ACHN (cell line): ENCODE results near the gene SNAP47.

Source experiments
- DNase-seq: peaks from one replicate; pipeline ENCODE4 v3.0.0-alpha.2; 2015
- in situ Hi-C: cut with HindIII; loops from 2 replicates; pipeline ENCODE4 v1.10.0; 2017; ENCODE audit warnings: low sequenced_read_pairs, low pct_ligation_motif_present, low pct_unique_long_range_greater_than_20kb

SNAP47 gene

DNA sequence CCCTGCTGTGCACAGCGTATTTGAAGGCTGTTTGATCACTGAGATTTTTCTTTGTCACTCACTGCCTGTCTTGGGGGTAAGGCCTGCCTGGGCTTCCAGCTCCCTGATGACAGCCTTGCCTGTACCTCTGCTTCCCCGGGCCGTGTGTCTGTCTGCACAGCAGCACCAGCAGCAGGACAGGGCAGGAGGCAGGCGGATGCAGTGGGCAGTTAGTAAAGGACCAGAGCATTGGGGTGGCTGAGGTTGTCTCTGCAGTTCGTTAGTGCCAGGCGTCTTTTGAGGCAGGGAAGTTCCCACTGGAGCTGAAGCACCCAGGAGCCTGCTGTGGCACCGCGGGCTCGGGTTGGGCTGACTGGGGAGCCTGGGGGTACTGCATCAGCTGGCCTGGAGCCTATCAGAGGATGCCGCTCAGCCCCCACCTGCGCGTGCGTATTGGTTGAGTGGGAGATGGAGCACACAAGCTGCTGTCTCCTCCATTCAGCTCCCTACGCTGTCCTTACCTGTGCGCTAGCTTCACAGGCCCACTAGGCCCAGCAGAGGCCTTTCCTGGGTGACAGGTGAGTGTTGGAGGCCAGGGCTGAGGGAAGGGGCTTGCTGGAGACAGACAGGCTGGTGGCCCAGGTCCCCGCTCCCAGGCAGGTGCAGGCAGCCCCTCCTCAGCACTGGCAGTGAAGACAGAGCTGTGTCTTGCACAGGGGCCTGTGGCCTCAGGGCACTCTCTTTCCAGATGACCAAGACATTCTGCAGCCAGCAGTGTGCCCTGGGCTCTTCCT is 28.2 kb downstream of the SNAP47 start:
- in situ Hi-C loops: loop anchor here (25.0 kb wide), 1 partner anchor 174 kb away; the partner anchor contains the start of gene WNT9A
- DNase-seq: no peak

DNA sequence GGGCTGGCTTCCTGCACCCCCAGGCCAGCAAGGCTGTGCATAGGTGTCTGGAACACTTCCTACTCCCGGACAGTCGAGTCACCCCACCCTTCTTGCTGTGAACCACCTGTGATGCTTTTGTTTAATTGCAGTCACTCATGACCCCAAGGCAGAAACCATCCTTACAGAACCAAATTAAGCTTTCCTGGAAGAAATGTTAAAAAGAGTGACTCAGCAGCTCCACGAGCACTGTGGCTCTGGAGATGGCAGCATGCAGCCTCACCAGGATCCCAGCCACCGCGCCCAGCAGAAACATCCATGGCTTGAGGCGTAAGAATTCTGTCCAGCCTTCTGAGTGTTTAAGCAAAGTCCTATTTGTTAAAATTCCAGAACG is 28.8 kb downstream of the SNAP47 start:
- in situ Hi-C loops: loop anchor here (25.0 kb wide), 1 partner anchor 173 kb away; the partner anchor contains the start of gene WNT9A
- no peak for DNase-seq

DNA sequence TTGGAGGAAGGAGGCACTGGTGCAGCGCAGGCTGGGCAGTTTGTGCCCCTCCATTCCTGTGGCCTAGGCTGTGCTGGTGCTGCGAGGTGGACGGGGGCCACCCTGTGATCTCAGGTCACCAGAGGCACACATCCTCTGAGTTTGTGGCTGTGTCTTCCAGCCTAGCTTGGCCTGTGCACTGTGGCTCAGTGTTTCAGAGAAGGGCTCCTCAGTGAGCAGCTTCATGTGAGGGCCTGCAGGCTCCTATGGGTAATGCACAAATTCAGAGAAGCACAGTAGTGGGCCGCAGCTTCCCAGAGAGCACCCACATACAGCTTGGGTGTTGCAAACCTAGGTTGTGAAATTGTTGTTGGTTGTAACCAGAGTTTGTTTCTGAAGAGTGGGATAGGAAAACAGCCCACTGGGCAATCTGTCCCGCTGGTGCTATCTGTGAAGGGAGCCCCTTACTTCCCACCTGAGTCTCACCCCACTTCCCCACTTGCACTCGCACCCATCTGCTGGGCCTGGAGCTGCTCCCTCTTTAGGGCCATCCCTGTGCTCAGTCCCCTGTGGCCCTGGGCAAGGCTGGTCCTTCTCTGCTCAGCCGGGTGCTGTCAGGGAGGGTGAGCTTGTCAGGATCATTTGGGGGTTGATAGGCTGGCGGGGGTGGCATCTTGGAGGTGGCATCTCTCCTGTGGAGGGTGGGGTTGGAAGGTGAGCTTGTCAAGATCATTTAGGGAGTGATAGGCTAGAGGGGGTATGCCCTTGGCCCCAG is 30.2 kb downstream of the SNAP47 start:
- DNase-seq: no peak
- in situ Hi-C loops: loop anchor here (25.0 kb wide), 1 partner anchor 172 kb away; the partner anchor contains the start of gene WNT9A

DNA sequence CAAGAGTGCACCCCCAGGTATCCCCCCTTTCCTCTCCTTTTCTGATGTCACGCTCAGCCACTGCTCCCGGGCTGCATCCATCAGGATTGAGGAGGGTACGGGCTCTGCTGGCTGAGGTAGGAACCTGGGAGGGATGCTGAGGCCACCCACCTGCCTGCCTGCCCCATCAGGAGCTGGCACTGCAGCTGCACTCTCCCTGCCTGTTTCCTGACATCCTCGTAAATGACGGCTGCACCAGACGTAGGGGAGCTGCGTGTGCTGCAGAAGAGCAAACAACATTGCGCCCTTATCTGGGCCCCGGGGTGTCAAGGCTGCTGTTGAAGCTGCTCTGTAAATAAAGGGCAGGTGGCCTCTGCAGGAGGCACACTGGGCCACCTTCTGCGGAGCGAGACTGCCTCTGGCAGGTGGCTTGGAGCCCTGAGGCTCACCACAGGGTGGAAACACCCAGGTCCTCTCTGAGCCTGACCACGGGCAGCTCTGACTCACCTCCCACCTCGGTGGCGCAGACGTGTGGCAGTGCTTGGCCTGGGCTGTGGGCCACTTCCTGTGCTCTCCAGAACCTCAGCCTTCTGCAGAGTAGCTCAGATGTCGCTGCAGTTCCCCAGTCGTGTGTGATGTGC is 30.9 kb downstream of the SNAP47 start:
- DNase-seq: peak; percentile 59
- in situ Hi-C loops: loop anchor here (25.0 kb wide), 1 partner anchor 171 kb away; the partner anchor contains the start of gene WNT9A

DNA sequence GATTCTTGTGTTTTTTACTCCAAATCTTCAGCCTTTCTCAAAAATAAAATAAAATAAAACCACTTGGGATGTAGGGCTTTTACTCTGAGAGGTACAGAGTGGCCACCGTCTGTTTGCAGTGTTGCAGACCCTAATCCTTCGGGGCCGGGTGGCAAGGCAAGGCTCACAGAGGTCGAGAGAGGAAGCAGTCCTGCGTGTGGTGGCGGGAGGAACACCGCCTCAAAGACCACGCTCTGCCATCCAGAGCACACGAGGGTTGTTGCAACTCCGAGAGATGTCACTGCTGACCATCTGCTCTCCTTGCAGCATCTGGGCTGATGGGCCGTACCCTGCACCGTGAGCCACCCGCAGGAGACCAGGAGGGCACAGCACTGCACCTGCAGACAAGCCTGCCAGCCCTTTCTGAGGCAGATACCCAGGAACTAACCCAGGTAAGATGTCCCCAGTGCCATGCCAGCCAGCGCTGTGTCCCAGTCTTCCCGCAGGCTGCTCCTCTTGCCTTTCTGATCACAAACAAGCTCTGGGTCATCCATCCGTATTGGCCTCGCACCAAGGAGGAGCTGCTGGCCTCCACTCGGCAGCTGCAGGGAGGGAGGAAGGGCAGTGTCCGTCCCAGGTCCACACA is 31.5 kb downstream of the SNAP47 start:
- in situ Hi-C loops: loop anchor here (25.0 kb wide), 1 partner anchor 171 kb away; the partner anchor contains the start of gene WNT9A
- no peak for DNase-seq

DNA sequence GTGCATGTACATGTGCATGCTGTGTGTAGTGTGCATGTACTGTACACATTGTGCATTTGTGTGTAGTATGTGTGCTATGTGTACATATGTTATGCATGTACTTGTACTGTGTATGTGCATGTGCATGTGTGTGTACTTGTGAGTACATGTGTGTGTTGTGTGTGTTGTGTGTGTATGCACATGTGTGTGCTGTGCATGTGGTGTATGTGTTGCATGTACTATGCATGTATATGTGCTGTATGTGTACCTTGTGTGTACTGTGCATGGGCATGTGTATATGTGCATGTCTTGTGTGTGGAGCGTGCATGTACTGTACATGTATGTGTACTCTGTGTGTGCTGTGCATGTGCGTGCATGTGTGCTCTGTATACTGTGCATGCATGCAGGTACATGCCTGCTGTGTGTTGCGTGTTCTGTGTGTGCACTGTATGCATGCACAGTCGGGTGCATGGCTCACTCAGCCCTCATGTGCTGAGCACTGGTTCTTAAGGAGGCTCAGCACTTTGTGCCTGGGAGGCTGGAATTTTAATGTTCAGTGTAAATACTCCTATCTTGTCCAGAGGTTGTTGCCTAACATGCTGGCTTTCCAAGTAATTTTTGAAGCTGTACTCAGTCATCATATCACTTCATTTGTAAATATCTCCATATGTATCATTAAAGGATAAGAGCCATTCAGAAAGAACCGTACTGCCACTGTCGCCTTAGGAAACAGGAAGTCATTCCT is 32.3 kb downstream of the SNAP47 start:
- DNase-seq: no peak
- in situ Hi-C loops: loop anchor here (25.0 kb wide), 1 partner anchor 170 kb away; the partner anchor contains the start of gene WNT9A

DNA sequence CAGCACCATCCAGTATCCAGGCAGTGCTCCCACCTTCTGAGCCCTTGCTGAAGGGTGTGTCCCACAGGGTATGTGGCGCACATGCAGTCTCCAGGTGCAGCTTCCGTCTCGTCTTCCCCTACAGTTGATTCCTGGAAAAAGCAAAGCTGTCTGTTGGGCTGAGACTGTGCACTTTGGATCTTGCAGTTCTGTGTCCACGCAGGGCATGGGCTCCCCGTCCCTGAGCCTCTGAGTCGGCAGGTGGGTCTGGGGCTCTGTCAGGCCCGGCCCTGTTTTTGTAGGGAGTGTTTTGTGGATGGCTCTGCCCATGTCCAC is 32.8 kb downstream of the SNAP47 start:
- in situ Hi-C loops: loop anchor here (25.0 kb wide), 1 partner anchor 169 kb away; the partner anchor contains the start of gene WNT9A

DNA sequence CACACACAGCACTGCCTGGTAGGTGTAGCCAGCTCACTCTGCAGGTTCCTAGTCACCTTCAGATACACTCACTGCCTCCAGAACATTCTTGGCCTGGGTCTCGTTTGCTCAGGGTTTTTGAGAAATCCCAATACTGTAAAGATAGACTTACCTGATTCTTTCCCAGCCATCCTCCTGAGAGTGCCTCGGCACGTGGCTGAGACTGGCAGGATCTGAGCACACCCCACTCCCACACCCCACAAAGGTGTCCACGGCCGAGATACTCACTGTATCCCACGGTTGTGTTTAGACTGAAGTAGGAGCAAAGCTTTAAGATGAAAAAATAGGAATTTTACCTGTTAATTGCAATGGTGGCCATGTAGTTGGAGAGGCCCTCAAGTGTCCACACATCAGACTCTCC is 33.4 kb downstream of the SNAP47 start:
- in situ Hi-C loops: loop anchor here (25.0 kb wide), 1 partner anchor 169 kb away; the partner anchor contains the start of gene WNT9A
- DNase-seq: no peak

More for the DNA sequence above, 32.8 kb downstream of the SNAP47 start:
- no peak for DNase-seq

DNA sequence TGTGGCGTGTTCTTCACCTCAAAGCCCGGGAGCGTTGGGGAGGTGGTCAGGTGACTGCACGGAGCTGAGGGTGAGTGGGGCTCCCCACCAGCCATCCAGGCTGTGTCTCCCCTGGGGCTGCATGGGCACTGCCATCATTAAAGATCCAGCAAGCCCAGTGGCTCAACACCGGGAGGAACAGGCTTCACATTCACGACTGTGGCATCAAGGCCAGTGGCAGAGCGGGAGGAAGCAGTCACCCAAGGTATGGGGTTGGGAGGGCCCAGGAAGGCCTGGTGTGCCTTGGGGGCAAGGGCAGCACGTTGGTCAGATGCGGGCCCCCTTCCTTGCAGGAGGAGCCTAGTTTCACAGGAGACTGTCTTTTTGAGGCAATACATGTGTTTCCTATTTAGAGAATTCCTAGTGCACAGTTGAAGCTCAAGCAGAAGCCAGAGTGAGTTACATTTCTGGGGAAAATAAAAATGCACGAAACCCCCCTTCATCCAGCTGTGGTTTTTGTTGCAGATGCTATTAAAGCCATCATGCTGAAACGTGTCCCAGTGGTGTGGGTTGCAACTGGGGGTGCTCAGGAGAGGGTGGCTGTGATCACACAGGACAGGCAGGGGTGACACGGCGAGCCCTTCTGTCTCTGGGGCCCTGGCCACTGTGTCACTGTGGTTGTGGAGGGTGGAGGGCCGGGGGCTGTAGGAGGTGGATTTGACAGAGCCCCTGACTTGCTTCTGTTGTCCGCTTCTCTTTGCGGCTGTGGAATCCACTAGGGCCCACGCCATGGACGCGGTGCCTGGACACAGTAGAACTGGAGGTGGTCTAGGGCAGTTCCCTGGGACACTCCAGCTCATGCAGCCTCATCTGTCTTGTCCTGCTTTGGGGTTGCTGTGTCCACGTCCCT is 34.1 kb downstream of the SNAP47 start:
- in situ Hi-C loops: loop anchor here (25.0 kb wide), 1 partner anchor 168 kb away; the partner anchor contains the start of gene WNT9A
- DNase-seq: no peak

DNA sequence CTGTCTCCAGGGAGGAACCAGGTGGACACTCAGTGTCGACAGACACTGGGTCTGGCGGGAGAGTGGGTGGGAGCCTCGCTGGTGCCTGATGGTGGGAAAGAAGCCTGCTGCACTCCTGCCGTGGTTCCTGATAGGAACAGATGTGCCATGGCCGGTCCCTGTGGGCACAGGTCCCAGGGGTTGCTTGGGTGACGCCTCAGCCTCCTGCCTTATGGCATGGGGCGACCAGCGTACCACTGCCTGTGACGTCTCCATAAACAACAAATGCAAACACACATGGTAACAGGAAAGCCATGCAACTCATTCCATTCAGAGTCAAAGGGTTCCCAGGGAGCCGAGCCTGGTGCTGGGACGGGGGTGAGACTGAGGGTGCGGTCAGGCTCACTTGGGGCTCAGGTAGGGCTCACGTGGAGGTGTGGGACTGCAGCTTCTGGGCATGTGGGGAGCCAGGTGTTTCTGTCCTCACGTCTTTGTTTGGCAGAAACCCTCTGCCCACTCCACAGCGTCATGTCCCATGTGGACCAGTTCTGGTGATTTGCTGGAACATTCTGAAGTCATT is 34.8 kb downstream of the SNAP47 start:
- in situ Hi-C loops: loop anchor here (25.0 kb wide), 1 partner anchor 167 kb away; the partner anchor contains the start of gene WNT9A
- no peak for DNase-seq

DNA sequence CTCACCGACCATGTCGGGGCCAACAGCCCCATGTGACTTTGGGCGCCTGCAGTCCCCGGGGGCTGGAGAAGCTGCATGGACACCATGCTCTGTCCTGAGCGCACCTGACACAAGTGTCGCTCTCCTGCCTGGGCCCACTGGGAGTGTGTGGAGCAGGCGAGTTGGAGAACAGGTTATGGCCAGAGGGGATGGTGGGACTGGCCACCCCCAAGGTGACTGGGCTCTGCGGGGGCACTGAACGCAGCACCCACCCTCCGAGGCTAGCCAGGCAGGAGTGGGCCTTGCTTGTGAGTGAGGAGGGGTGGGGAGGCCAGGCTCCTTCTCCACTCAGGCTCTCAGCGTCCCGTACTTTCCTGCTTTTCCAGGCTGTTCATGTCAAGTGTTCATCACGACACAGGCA is 35.6 kb downstream of the SNAP47 start:
- in situ Hi-C loops: loop anchor here (25.0 kb wide), 1 partner anchor 166 kb away; the partner anchor contains the start of gene WNT9A
- DNase-seq: no peak

DNA sequence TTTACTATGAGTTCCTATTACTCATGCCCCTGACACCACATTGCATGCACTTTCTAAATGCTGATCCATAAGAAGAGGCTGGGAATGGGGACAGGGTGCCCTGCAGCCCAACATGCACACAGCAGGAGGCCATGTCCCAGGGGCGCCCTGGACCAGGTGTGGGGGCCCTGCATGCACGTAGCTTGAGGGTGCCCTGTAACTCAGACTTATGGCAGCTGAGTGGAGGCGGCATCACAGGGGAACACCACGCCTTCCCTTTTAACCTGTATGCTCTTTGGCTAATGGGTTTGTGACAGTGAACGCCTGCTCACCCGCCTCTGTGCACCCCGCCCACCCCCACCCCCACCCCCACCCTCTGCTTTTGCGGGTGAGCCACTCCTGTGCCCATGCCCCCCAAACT is 36.1 kb downstream of the SNAP47 start:
- in situ Hi-C loops: loop anchor here (25.0 kb wide), 1 partner anchor 166 kb away; the partner anchor contains the start of gene WNT9A
- no peak for DNase-seq

DNA sequence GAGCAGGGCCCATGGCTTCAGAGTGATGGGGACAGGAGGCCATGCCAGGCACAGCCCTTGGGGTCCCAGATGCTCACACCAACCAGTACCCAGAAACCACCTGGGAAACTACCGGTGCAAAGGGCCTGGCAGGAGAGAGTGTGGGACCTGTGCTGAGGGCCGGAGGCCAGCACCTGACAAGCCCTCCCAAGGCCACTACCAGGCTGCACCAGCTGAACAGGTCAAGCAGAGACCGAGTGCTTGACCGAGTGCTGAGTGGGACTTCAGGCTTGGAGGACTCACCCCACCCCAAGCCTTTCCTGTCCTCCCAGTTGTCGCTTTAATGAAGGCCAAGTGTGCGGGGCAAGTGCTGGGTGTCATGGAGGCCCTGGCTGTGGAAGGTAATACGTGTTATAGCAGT is 36.5 kb downstream of the SNAP47 start:
- no peak for DNase-seq
- in situ Hi-C loops: loop anchor here (25.0 kb wide), 1 partner anchor 166 kb away; the partner anchor contains the start of gene WNT9A

DNA sequence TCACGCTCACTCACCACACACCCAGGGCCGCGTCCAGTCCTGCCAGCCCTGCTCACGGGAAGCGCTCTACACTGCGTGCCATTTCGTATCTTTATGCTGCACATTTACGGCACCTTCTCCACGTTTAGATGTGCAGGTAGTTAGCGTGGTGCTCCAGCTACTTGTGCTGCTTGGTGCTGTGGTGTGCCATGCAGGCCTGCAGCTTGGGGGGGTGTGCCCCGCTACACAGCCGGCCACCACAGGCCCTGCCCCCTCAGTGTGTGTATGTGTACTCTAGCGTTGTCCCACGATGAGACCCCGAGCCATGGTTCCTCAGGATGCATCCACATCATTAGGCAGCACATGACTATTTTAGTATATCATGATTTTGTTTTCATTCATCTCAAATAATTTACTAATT is 38.3 kb downstream of the SNAP47 start:
- in situ Hi-C loops: loop anchor here (25.0 kb wide), 1 partner anchor 164 kb away; the partner anchor contains the start of gene WNT9A
- no peak for DNase-seq

DNA sequence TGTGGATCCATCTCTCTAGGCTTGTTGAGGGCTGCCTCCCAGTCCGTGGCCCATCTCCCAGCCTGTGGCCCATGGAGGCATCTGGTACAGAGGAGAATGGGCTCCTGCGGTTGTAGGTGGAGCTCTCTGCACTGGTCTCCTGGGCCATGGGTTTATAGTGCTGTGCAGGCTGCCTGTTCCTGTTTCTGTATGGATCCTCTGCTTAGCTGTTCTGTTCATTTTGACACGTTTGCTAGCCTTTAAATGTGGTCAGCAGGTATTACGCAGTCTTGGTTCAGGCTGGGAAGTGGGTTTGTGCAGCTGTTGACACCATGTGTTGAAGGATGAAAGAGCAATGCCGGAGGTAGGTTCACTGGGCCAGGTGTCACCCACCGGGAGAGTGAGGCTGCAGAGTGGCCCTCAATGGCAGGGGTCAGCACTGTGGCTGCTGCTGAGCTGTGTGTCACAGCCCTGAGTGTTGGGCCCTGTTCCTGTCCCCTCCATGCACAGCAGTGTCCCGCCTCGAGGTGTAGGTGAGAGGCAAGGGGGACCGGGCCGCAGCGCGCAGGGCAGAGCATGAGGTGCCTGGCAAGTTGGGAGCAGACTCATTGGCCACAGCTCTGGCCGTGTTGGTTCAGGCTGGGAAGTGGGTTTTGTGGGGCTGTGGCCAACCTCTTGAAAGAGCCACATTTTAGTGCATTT is 39.0 kb downstream of the SNAP47 start:
- in situ Hi-C loops: loop anchor here (25.0 kb wide), 1 partner anchor 163 kb away; the partner anchor contains the start of gene WNT9A
- no peak for DNase-seq
